Islet precursor cell (in vitro differentiated cells): Measurements from ENCODE around the gene PDP2.

Experiments used
- DNase-seq: peaks from one replicate; pipeline ENCODE4 v3.0.0-alpha.2; 2018

PDP2 gene, protein sequence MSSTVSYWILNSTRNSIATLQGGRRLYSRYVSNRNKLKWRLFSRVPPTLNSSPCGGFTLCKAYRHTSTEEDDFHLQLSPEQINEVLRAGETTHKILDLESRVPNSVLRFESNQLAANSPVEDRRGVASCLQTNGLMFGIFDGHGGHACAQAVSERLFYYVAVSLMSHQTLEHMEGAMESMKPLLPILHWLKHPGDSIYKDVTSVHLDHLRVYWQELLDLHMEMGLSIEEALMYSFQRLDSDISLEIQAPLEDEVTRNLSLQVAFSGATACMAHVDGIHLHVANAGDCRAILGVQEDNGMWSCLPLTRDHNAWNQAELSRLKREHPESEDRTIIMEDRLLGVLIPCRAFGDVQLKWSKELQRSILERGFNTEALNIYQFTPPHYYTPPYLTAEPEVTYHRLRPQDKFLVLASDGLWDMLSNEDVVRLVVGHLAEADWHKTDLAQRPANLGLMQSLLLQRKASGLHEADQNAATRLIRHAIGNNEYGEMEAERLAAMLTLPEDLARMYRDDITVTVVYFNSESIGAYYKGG

DNA sequence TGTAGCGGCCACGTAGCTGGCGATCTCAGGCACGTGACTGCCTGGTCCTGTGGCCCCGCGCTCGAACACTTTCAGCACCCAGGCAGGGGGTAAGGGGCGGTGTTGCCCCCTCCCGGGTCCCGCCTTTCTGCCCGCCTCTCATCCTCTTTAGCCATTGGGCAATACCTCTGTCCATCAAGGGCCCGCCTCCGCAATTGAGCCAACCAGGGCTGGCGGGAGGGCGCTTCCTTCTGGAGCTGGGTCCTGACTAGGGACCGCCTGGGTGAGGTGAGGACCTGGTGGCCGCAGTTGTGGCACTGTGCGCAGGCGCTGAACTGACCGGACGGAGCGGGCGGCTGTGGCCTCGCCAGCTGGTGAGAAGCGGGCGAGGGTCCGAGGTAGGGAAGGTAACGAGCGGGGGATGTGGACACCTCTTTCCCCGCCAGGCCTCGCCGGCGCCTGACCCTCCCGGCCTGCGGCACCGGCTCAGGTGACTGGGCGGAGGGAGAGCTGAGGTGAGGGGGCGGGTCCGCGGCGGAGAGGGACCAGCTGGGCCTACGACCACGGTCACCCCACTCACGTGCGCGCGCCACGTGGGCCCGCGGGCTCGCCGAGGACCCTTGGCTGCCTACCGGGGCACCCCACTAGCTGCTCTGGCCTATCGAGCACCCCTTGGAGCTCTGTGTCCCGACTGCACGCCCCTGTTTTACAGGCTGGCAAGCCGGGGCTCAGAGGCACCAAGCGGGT lies at the start of gene PDP2:
Gene PDP2, plus strand, starts transcription at position 228 of the 726 bp plus-strand sequence. CDS start 3,770 bp downstream, outside the sequence.
- DNase-seq: peak; percentile 99

DNA sequence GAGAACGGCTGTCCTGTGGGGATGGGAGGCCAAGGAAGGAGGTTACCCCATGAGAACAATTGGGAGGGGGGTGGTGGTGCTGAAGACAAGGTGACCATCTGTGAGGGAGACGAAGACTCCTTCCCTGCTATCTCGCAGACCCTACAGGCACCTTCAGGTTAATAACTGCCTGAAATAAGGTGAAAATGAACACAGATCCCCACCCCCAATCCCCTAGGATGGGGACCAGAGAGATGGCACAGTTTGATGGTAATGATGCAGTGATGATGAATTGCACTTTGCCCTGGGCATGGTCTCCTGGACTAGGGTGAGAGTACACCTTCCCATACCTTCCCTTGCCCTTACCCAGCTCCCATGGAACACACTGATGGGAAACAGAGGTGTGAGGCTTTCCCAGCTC lies 48.1 kb upstream of the PDP2 start:
- no peak for DNase-seq

DNA sequence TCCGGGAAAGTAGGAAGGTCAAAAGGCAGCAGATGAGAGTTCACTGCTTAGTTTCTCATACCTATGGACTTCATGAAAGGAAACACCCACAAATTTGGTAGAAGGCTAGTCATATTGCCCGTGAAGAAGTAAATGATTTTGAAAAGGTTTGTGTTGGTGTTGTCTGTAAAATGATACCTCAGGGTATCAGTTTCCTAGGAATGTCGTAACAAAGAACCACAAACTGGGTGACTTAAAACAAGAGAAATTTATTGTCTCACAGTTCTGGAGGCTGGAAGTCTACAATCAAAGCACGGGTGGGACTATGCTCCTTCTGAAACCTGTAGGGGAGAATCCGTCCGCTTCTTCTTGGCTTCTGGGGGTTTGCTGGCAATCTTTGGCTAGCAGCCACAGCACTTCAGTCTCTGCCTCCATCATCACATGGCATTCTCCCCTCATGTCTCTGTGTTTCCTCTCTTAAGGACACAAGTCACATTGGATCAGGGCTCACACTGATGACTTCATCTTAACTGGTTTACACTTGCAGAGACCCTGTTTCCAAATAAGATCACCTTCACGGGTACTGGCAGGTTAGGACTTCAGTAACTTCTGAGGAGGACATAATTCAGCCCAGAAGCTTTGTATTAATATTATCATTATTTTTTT lies 47.5 kb upstream of the PDP2 start:
- DNase-seq: no peak

DNA sequence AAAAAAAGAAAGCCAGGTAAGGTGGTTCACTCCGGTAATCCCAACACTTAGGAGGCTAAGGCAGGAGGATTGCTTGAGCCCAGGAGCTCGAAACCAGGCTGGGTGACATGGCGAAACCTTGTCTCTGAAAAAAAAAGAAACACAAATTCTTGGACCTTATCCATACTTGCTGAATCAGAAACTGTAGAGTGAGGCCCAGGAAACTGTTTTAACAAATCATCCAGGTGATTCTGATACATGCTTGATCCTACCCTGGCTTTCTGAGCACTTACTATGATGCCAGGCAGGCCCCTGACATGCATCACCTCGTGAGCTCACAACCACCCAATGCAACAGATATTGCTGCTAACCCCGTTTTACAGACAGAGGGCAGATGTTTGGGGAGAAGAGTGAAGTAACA lies 45.6 kb upstream of the PDP2 start:
- DNase-seq: no peak

DNA sequence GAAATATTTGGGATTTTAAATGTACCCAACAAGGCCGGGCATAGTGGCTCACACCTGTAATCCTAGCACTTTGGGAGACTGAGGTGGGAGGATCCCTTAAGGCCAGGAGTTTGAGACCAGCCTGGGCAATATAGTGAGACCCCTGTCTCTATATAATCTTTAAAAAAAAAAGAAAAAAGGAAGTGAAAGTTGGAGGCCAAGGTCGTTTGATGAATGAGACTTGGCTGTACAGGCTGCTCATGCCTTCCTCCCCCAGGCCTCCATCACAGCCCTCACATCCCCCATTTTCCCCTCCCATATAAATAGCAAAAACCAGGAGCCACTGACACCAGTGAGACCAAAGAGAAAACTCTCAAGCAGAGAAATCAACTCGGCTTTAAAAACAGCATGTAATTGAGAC lies 39.4 kb upstream of the PDP2 start:
- no peak for DNase-seq

DNA sequence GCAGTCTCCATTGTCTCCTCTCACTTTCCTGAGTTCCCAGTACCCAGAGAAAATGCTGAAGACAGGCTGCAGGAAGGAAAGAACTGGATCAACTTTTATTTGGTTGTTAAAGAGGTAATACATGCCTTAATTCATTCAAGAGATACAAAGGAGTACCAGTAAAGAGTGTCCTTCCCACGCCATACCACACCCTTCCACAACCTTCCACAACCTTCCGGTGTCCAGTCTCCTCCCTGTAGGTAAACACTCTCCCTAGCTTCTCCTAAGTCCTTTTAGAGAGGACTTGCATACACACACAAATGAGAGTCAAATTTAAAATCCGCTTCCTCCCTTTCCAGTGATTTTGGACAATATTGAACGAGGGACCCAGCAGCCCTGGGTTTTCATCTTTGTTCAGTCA lies 38.9 kb upstream of the PDP2 start:
- DNase-seq: no peak

DNA sequence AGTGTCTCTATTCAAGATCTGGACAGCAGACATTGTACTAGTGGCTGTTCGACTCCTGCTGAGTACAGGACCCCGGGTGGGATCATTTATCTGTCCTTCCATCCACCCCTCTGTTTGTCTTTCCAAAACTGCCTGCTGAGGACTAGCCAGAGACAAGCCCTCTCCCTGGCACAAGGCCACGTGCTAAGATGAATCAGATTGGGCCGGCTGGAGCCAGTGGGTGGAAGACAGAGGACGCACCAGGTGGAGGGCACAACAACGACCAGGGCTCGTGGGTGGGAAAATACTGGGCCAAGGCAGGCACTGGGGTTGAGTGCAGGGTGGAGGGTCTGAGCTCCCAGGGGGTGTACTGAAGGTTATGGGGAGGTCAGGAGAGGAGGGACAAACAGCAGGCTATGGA lies 37.5 kb upstream of the PDP2 start:
- DNase-seq: no peak

DNA sequence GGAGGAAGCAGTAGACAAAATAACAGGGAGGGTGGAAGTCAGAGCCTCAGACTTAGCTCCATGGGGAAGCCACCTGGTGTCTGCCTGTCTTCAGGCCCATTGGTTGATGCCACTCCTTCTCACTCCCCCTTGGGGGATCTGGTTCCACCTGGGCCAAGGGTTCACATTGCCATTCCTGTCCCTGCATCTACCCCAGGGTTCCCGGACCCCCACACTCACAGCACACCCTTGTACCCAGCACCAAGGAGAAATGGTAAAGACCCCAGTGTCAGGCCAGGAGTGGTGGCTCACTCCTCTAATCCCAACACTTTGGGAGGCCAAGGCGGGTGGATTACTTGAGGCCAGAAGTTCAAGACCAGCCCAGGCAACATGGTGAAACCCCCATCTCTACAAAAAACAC lies 37.1 kb upstream of the PDP2 start:
- DNase-seq: no peak

DNA sequence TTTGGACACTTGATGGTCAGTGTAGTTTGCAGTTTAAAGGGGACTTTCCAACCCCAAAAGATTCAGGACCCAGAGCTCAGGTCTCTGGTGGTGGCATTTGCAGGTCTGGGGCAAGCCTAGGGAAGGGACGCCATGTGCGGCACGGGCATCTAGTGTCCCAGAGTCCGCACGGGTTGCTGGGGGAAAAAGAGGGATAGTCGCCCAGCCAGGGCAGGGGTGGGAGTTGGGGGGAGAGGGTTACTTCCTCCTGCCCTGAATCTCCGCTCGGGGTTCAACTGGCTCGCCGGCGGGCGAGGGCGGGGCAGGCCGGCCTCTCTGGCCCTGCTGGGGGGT lies 36.3 kb upstream of the PDP2 start:
- no peak for DNase-seq

DNA sequence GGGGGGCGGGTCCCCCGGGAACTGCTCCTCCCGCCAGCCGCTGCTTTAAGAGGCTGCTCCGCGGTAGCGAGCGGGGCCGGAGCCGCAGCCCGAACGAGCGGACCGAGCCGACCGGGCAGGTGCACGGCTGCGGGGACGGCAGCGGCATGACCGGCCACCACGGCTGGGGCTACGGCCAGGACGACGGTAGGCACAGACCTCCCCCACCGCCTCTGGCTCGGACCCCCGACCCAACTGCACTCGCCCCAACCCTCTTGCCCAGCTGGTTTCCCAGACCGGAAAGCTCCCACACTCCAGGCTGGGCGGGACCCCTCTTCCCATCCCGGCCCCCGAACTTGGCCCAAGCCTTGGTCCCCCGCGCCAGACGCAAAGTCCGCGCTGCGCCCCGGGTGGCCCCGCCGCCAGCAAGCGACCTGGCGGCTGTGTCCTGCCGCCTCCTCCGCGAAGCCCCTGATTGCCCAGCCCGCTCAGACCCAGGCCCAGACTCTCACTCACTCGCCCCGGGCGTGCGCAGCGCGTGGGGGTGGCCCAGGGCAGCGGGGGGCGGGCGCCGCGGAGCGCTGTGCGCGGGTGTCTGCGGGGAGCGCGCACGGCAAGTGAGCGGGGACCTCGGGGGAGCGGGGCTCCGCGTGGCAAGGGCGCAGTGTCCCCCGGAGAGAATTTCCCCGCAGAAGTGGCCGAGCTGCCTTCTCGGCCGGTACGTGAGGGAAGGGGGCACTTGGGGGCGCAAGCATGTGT lies 35.8 kb upstream of the PDP2 start, which contains the start of gene CA7:
Gene CA7, plus strand, starts transcription at position 73 of the 738 bp plus-strand sequence. Its CDS starts 74 bp downstream, at position 147.
- peak; percentile 61 for DNase-seq

DNA sequence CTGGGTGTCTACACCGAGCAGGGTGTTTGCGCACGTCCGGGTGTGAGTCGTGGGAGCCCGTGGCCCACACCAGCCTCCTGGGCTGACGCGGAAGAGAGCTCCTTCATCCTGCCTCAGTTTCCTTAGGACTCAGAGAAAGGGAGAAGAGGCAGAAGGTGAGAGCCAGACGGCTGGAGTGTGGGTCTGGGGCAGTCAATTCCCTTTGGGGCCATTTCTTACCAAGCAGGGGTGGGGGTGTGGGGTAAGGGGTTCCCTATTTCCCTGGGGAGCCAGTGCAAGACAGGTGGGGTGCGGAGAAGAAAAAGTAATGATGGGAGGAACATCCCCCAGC lies 35.3 kb upstream of the PDP2 start:
- no peak for DNase-seq

DNA sequence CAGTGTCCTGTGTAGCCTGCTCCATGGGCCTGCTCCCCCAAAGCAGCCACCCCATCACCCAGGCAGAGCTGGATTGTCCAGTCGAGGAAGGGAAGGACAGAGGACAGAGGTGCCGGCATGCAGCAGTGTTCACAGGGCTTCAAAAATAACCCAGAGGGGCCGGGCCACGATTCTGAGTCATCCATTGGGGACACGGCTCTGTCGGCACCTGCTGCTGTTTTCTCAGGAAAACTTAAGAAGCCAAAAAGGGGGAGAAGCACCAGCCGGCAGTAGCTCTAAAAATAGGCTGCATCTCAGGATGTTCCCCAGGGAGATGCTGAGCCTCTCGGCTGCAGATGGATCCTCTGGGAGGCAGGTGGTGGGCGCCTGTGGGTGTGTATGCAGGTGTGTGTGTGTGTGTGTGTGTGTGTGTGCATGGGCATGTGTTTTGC lies 34.5 kb upstream of the PDP2 start:
- DNase-seq: no peak

DNA sequence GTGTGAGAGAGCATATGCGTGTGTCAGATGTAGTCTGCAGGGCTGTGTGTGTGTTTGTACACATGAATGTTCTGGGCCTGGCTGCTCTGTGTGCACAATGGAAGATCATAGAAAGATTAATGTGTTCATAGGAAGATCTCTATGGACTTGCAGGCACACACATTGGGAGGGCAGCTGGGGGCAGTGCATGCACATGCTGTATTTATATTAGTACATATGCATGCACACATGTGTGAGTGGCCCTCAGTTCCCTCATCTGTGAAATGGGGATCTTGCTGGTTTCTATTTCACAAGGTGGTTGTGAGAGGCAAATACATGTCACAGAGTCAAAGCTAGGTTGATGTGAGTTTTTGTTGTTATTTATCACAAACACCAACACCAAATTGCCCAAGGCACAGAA lies 34.0 kb upstream of the PDP2 start:
- DNase-seq: no peak

DNA sequence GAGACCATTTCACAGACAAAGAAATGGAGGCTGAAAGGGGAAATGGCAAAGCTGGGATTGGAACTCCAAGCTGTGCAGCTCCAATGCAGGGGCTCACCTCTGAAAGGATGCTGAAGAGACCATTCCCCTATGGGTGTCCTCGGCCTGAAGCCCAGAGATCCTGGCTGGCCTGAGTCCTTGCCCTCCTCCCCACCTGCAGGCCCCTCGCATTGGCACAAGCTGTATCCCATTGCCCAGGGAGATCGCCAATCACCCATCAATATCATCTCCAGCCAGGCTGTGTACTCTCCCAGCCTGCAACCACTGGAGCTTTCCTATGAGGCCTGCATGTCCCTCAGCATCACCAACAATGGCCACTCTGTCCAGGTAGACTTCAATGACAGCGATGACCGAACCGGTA lies 33.5 kb upstream of the PDP2 start:
- DNase-seq: no peak

DNA sequence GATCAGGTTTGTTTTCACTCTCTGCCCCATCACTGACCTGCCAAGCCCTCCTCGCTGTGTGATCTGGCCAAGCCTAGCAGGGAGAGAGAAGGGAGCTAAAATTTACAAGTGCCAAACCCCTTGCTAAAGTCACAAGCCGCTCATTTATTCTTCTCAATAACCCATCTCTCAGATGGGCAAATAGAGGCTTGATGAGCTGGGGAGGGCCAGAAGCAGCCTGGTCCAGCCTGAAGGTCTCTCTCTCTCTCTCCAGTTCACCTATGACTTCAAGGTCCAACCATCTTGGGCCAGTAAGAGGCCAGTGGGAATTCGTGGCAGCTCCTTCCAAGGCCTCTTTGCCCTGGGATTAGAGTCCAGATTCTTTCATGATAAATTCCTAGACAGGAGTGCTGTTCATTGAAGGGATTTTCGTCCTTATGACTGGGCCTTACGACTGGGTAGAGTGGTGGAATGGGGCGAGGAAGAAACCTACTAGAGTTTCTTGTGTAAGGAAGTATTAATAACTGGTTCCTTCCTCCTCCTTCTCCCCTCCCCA lies 32.7 kb upstream of the PDP2 start:
- peak; percentile 29 for DNase-seq

DNA sequence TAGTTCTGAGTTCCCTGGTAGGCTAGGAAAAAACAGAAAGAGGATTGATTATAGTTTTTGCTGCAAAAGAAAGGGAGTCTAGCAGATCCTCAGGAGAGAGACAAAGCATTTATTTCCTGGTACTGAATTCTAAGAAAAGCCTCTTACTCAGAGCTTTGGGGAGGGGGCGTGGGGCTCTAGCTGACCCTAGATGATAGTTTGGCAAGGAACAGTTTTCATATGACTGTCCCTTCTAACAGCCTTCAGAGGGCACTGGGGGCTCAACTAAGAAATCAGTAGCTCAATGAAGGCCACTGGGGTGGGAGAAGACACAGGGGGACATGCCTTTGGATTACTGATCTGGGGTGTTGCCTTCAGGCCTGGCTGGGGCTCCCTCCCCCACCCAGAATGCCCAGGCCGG lies 32.1 kb upstream of the PDP2 start:
- DNase-seq: no peak

DNA sequence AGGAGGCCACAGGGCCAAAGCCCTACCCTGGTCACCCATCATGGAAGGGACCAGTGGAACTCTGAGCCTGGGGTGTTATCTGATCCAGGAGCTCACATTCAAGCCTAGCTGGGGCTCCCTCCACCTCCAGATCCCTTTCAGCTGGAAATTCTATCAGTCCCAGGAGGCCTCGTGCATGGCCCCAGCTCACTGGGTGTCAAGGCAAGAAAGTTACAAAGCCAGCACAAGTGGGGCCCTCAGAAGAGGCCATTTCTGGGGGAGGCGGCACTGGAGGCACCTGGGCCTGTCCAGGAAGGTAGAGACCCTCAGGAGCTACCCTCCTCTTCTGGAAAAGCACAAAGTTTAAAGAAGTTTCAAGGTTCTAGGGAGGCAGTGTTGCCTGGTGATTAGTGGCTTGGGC lies 31.3 kb upstream of the PDP2 start:
- peak; percentile 45 for DNase-seq

DNA sequence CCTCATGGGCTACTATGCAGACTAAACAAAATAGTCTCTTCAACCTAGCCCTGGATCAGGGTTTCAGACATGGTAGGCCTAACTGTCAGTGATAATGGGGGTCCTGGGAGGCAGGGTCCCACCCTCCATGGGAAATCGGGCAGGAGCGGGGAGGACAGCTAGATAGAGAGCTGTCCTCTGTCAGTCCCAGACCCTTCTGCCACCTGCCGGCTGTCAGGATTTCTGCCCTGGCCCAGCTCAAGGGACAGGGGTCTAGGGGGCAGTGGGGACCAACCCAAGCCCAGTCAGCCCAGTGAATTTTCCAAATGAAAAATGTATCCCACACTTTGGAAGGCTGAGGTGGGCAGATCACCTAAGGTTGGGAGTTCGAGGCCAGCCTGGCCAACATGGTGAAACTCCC lies 30.8 kb upstream of the PDP2 start:
- DNase-seq: peak; percentile 36

DNA sequence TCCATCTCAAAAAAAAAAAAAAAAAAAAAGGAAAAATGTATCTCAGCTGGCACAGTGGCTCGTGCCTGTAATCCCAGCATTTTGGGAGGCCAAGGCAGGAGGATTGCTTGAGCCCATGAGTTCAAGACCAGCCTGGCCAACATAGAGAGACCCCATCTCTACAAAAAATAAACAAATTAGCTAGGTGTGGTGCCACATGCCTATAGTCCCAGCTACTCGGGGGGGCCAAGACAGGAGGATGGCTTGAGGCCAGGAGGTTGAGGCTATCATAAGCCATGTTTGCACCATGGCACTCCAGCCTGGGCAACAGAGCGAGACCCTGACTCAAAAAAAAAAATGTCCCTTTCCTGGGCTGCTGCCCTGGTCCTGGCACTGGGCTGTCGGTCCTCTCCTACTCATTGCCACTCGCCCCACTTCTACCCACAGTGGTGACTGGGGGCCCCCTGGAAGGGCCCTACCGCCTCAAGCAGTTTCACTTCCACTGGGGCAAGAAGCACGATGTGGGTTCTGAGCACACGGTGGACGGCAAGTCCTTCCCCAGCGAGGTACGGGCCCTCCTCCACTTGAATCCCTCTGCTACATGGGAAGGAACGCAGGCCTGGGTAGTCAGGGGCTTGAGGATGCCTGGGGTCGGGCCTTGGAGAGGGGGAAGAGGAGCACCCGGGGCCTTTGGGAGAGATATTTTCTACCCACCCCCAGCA lies 30.1 kb upstream of the PDP2 start:
- DNase-seq: peak; percentile 26

DNA sequence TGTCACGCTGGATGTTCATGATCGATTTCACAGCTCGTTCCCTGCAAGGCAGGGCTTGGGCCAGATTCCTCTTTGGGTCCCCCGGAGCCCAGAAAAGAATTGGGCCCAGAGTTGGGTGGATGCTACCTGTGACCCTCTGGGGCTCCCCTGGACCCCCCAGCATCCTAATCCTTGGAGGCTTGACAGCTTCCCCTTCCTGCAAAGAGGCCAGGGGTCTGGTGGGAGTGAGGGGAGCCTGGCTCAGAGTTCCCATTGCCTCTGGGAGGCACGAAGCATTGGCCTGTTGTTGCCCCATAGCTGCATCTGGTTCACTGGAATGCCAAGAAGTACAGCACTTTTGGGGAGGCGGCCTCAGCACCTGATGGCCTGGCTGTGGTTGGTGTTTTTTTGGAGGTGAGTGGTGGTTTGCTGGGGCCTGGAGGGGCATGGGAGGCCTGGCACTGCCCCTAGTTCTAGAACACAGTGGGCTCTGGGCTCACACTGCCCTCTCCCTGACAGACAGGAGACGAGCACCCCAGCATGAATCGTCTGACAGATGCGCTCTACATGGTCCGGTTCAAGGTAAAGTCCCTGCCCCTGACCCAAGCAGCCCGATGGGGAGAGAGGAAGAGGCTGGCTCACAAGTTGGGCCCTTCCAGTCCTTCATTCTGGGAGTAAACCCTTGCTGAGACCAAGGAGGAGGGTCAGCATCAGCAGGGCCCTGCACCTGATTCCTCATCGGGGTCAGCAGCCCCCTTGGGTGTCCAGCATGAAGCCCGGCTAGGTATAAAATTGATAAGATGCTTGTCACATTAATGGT lies 28.9 kb upstream of the PDP2 start:
- peak; percentile 47 for DNase-seq
